ENCODE measurements around the gene P2RX5. TPM values are rescaled to one million over a fixed set of nuclear protein-coding genes. Genes with fewer than 3 reads are reported as not detected.
"Not testable (repeated sequence)": the region's sequence is repeated elsewhere in the genome, so short reads cannot be mapped to it uniquely, and the experiment has no call there.

The P2RX5 gene
- total and polyA plus RNA-seq, 2 donors (not counting 3 experiments of a cell fraction or from before 2014, with no cell fraction given), result 0.19 to 0.22 TPM

- CTCF ChIA-PET, result interaction anchor here (1.3 kb wide), 1 partner anchor 22 kb away, joined by 4 read pairs; no protein-coding TSS in a partner anchor
- Histone ChIP-seq H3K4me1 (ENCODE audit: control insufficient read depth, extremely low read depth, insufficient read depth, low read length) (no peaks in the 10 kb centered on the region), H3K27ac (ENCODE audit: insufficient read depth, low read depth, low read length) (no peak overlapping the region), H3K9ac (replicated peaks; ENCODE audit: extremely low read depth, insufficient read depth, low read length) (no peak overlapping the region), H3K9me1 (replicated peaks; ENCODE audit: control insufficient read depth, extremely low read depth, insufficient read depth, low read length) (no peaks in the 10 kb centered on the region), H3K4me2 (ENCODE audit: insufficient read depth, low read length) (no peak overlapping the region), H3K4me3 (replicated peaks in 1 of 3; ENCODE audit: insufficient read depth in 1 of 3, low read depth in 1 of 3, low read length in 3 of 3) (no peak overlapping the region), H3K27me3 (ENCODE audit: control insufficient read depth in 2 of 2, insufficient read depth in 2 of 2, low read length in 2 of 2) (no peaks in the 10 kb centered on the region), H4K20me1 (replicated peaks; ENCODE audit: control insufficient read depth, extremely low read depth, insufficient read depth, low read length) (no peaks in the 10 kb centered on the region), H3K79me2 (ENCODE audit: control insufficient read depth, insufficient read depth, low read length) (no peaks in the 10 kb centered on the region), H3K36me3 (ENCODE audit: control insufficient read depth in 2 of 2, extremely low read depth in 1 of 2, insufficient read depth in 2 of 2, low read length in 2 of 2) (no peaks in the 10 kb centered on the region), H2AFZ (ENCODE audit: low read depth, low read length) (no peak overlapping the region), H3K9me3 (replicated peaks; ENCODE audit: control insufficient read depth, insufficient read depth, low read length) (no peaks in the 10 kb centered on the region)
- intact Hi-C loops (cut with micrococcal nuclease), result no loop called here
- TF ChIP-seq EZH2 (IDR thresholded peaks at IDR 0.05; ENCODE audit: borderline replicate concordance, low read depth, low read length, severe bottlenecking) (no peak), JUN (IDR thresholded peaks at IDR 0.05; ENCODE audit: borderline replicate concordance, insufficient read depth, insufficient read length, low read depth) (no peak), POLR2AphosphoS5 (IDR thresholded peaks at IDR 0.05; ENCODE audit: insufficient read depth, low read depth, low read length) (no peak), MYC (IDR thresholded peaks at IDR 0.05; ENCODE audit: low read depth, low read length) (no peak), GATA2 (IDR thresholded peaks at IDR 0.05; ENCODE audit: insufficient read depth, insufficient read length, low read depth, low read length) (no peak), FOS (IDR thresholded peaks at IDR 0.05; ENCODE audit: borderline replicate concordance, insufficient read depth, low read length) (no peak), POLR2A (IDR thresholded peaks at IDR 0.05; ENCODE audit: low read depth, low read length) (no peak)
- TF ChIP-seq, protein P1, sequence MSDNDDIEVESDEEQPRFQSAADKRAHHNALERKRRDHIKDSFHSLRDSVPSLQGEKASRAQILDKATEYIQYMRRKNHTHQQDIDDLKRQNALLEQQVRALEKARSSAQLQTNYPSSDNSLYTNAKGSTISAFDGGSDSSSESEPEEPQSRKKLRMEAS (IDR thresholded peaks at IDR 0.05; ENCODE audit: insufficient read depth, insufficient read length), result no peak
- TF ChIP-seq, protein P2, sequence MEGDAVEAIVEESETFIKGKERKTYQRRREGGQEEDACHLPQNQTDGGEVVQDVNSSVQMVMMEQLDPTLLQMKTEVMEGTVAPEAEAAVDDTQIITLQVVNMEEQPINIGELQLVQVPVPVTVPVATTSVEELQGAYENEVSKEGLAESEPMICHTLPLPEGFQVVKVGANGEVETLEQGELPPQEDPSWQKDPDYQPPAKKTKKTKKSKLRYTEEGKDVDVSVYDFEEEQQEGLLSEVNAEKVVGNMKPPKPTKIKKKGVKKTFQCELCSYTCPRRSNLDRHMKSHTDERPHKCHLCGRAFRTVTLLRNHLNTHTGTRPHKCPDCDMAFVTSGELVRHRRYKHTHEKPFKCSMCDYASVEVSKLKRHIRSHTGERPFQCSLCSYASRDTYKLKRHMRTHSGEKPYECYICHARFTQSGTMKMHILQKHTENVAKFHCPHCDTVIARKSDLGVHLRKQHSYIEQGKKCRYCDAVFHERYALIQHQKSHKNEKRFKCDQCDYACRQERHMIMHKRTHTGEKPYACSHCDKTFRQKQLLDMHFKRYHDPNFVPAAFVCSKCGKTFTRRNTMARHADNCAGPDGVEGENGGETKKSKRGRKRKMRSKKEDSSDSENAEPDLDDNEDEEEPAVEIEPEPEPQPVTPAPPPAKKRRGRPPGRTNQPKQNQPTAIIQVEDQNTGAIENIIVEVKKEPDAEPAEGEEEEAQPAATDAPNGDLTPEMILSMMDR (IDR thresholded peaks at IDR 0.05; ENCODE audit: extremely low read depth in 1 of 2, insufficient read depth in 1 of 2, low read depth in 1 of 2, low read length in 2 of 2), result no peak
- POLR2A ChIA-PET, result no interaction called here
- FAIRE-seq, result no peak
- BruUV-seq (replicated peaks), result no TSS peak
- DNase-seq (ENCODE audit: low read depth, low spot score), result no peak
- dilution Hi-C loops (cut with MboI; ENCODE audit: extremely low pct_ligation_motif_present, low sequenced_read_pairs), result no loop called here
These were observed 9.2 kb upstream of the P2RX5 start for GRCh38 chr17:3704931-3705717.

DNA sequence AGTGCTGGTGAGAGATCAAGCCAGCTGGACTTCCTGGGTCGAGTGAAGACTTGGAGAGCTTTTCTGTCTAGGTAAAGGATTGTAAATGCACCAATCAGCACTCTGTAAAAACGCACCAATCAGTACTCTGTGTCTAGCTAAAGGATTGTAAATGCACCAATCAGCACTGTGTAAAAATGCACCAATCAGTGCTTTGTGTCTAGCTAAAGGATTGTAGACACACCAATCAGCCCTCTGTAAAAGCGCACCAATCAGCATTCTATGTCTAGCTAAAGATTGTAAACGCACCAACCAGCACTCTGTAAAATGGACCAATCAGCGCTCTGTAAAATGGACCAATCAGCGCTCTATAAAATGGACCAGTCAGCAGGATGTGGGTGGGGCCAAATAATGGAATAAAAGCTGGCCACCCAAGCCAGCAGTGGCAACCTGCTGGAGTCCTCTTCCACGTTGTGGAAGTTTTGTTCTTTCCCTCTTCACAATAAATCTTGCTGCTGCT, 6.1 kb upstream of the P2RX5 start:
- H3K9ac ChIP-seq (replicated peaks; ENCODE audit: extremely low read depth, insufficient read depth, low read length); H3K27ac ChIP-seq (ENCODE audit: insufficient read depth, low read depth, low read length); H4K20me1 ChIP-seq (replicated peaks; ENCODE audit: control insufficient read depth, extremely low read depth, insufficient read depth, low read length); H3K4me2 ChIP-seq (ENCODE audit: insufficient read depth, low read length); H3K36me3 ChIP-seq (ENCODE audit: control insufficient read depth in 2 of 2, extremely low read depth in 1 of 2, insufficient read depth in 2 of 2, low read length in 2 of 2); BruUV-seq (replicated peaks); DNase-seq (ENCODE audit: low read depth, low spot score); H3K9me1 ChIP-seq (replicated peaks; ENCODE audit: control insufficient read depth, extremely low read depth, insufficient read depth, low read length); POLR2A ChIA-PET; intact Hi-C loops (cut with micrococcal nuclease); H3K4me1 ChIP-seq (ENCODE audit: control insufficient read depth, extremely low read depth, insufficient read depth, low read length); H3K79me2 ChIP-seq (ENCODE audit: control insufficient read depth, insufficient read depth, low read length); H3K4me3 ChIP-seq (replicated peaks in 1 of 3; ENCODE audit: insufficient read depth in 1 of 3, low read depth in 1 of 3, low read length in 3 of 3); H2AFZ ChIP-seq (ENCODE audit: low read depth, low read length); dilution Hi-C loops (cut with MboI; ENCODE audit: extremely low pct_ligation_motif_present, low sequenced_read_pairs); H3K9me3 ChIP-seq (replicated peaks; ENCODE audit: control insufficient read depth, insufficient read depth, low read length); FAIRE-seq; H3K27me3 ChIP-seq (ENCODE audit: control insufficient read depth in 2 of 2, insufficient read depth in 2 of 2, low read length in 2 of 2): not testable (repeated sequence)
- CTCF ChIA-PET, result interaction anchor here (1.2 to 1.3 kb wide), 2 partner anchors 9 to 20 kb away, joined by 3 to 4 read pairs; no protein-coding TSS in a partner anchor

All from endothelial cell of umbilical vein (primary cell).